ENCODE data around the gene ARHGAP24. TPM values are rescaled to one million over a fixed set of nuclear protein-coding genes. Genes with fewer than 3 reads are reported as not detected.

ARHGAP24 gene
- total RNA-seq, 1 donor from 2014 or later = 1.5 TPM

- H3K9me3 Mint-ChIP-seq = peaks cover 4% of the 10 kb centered on the region
- peaks cover 4% of the 10 kb centered on the region for H3K4me1 Mint-ChIP-seq
These were observed 43.8 kb upstream of the ARHGAP24 start for GRCh38 chr4:85431156-85431555.

DNA sequence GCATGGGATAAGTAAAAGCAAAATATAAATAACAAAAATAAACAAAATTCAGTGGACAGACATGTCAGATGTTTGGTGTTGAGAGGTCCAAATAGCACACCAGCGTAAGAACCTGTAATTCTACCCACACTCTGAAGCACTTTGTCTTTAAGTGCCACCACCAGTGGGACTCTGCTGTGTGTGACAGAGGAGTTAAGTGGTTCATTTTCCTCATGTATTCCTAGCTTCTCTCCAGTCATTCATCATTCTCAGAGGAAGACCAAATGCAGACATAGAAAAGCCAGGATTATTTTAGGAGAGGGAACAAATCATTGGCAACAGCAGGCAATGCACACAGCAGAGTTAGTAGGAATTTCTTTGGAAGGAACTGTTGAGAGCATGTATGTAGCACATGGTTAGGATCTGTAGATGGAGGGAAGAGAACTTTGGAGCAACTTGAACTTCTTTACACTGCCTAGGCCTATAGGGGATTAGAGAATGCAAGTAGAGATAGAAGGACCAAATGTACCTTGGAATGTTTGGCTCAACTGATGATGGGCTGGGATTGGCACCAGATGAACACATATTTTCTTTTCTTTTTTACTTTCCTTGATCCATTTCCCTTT is 43.0 kb upstream of the ARHGAP24 start:
- peaks cover 6% of the 10 kb centered on the region for H3K9me3 Mint-ChIP-seq
- no peak for DNase-seq (ENCODE audit: low read depth, low spot score)
- no peak for TF ChIP-seq CTCF (conservative IDR thresholded peaks at IDR 0.05)
- no peak overlapping the region for H3K27ac Mint-ChIP-seq (ENCODE audit: unreplicated experiment)
- peaks cover 2% of the 10 kb centered on the region for H3K27me3 Mint-ChIP-seq (ENCODE audit: low read depth)
- no peak overlapping the region for H3K4me3 Mint-ChIP-seq
- no peaks in the 10 kb centered on the region for H3K4me1 Mint-ChIP-seq
- H3K36me3 Mint-ChIP-seq (ENCODE audit: low read depth) = no peaks in the 10 kb centered on the region

More at GRCh38 chr4:85431156-85431555, 43.8 kb upstream of the ARHGAP24 start:
- TF ChIP-seq CTCF (conservative IDR thresholded peaks at IDR 0.05) = no peak
- Mint-ChIP-seq H3K27me3 (ENCODE audit: low read depth) (peaks cover 2% of the 10 kb centered on the region), H3K36me3 (ENCODE audit: low read depth) (no peaks in the 10 kb centered on the region), H3K27ac (ENCODE audit: unreplicated experiment) (no peak overlapping the region), H3K4me3 (no peak overlapping the region)
- DNase-seq (ENCODE audit: low read depth, low spot score) = no peak

DNA sequence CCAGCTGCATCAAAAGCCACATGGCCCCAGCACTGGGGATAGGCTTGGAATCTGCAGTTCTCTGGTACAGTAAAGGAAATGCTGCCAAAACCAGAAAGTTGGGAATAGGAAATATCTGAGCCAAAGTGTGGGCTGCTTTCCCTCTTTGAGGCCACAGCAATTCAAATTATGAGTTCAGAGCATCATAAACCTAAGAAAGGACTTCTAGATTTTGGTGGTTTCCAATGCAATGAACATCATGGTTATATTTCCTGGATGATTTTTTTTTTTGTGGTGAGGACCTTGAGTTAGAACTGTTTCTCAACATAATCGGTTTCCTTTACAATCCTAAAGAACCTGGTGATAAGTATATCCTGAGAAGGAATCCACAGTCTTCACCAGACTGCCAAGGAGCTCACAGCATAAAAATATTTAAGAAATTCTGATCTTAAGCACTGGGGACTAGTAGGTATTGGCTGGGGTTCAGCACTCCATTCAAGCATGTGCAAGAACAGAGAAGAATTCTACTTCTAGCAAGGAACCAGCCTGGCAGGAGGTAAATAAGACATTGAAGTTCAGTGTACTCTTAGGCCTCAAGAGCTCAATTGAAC is 29.8 kb upstream of the ARHGAP24 start:
- no peak for DNase-seq (ENCODE audit: low read depth, low spot score)
- H3K4me1 Mint-ChIP-seq = no peaks in the 10 kb centered on the region
- H3K36me3 Mint-ChIP-seq (ENCODE audit: low read depth) = no peaks in the 10 kb centered on the region
- H3K27ac Mint-ChIP-seq (ENCODE audit: unreplicated experiment) = no peak overlapping the region
- no peak overlapping the region for H3K4me3 Mint-ChIP-seq
- H3K9me3 Mint-ChIP-seq = no peaks in the 10 kb centered on the region
- no peak for TF ChIP-seq CTCF (conservative IDR thresholded peaks at IDR 0.05)
- H3K27me3 Mint-ChIP-seq (ENCODE audit: low read depth) = no peaks in the 10 kb centered on the region

- no peaks in the 10 kb centered on the region for H3K4me1 Mint-ChIP-seq
- H3K9me3 Mint-ChIP-seq = no peaks in the 10 kb centered on the region
- no peak for TF ChIP-seq CTCF (conservative IDR thresholded peaks at IDR 0.05)
- H3K27ac Mint-ChIP-seq (ENCODE audit: unreplicated experiment) = no peak overlapping the region
- no peaks in the 10 kb centered on the region for H3K27me3 Mint-ChIP-seq (ENCODE audit: low read depth)
- no peak for DNase-seq (ENCODE audit: low read depth, low spot score)
- H3K4me3 Mint-ChIP-seq = no peak overlapping the region
- H3K36me3 Mint-ChIP-seq (ENCODE audit: low read depth) = no peaks in the 10 kb centered on the region
These were observed 28.6 kb upstream of the ARHGAP24 start for GRCh38 chr4:85446141-85446861.

GRCh38 chr4:85448906-85449890 is 25.8 kb upstream of the ARHGAP24 start:
- Mint-ChIP-seq H3K4me3 (no peak overlapping the region), H3K4me1 (no peaks in the 10 kb centered on the region), H3K27ac (ENCODE audit: unreplicated experiment) (no peak overlapping the region), H3K27me3 (ENCODE audit: low read depth) (no peaks in the 10 kb centered on the region), H3K36me3 (ENCODE audit: low read depth) (no peaks in the 10 kb centered on the region), H3K9me3 (no peaks in the 10 kb centered on the region)
- no peak for TF ChIP-seq CTCF (conservative IDR thresholded peaks at IDR 0.05)
- no peak for DNase-seq (ENCODE audit: low read depth, low spot score)

Data from neural crest cell (in vitro differentiated cells).